ENCODE results near the gene TMEM125.

TMEM125 gene

GRCh38 chr1:43247256-43247921, 22.4 kb upstream of the TMEM125 start:
- no peak for DNase-seq (ENCODE audit: low spot score)

GRCh38 chr1:43250351-43250761, 19.4 kb upstream of the TMEM125 start:
- DNase-seq (ENCODE audit: low spot score): no peak

GRCh38 chr1:43251024-43251423, 18.8 kb upstream of the TMEM125 start:
- no peak for DNase-seq (ENCODE audit: low spot score)

- no peak for DNase-seq (ENCODE audit: low spot score)
These were observed 17.6 kb upstream of the TMEM125 start for GRCh38 chr1:43252225-43252624.

- no peak for DNase-seq (ENCODE audit: low spot score)
These were observed 16.6 kb upstream of the TMEM125 start for GRCh38 chr1:43253173-43253572.

GRCh38 chr1:43253876-43254275, 15.9 kb upstream of the TMEM125 start:
- no peak for DNase-seq (ENCODE audit: low spot score)

- DNase-seq (ENCODE audit: low spot score): no peak
These were observed 14.2 kb upstream of the TMEM125 start for GRCh38 chr1:43255438-43256210.

GRCh38 chr1:43256675-43257570, 12.9 kb upstream of the TMEM125 start:
- no peak for DNase-seq (ENCODE audit: low spot score)

- no peak for DNase-seq (ENCODE audit: low spot score)
These were observed 11.4 kb upstream of the TMEM125 start for GRCh38 chr1:43258370-43258769.

GRCh38 chr1:43265431-43265830, 4.4 kb upstream of the TMEM125 start:
- no peak for DNase-seq (ENCODE audit: low spot score)

- DNase-seq (ENCODE audit: low spot score): peak; percentile 1
These were observed 2.9 kb upstream of the TMEM125 start for GRCh38 chr1:43266881-43267280.

- DNase-seq (ENCODE audit: low spot score): peak; percentile 85
These were observed 2.4 kb upstream of the TMEM125 start for GRCh38 chr1:43267291-43267805.

- peak; percentile 3 for DNase-seq (ENCODE audit: low spot score)
These were observed 1.9 kb upstream of the TMEM125 start for GRCh38 chr1:43267818-43268425.

GRCh38 chr1:43270421-43271095, 775 bp downstream of the TMEM125 start:
- peak; percentile 31 for DNase-seq (ENCODE audit: low spot score)

GRCh38 chr1:43271186-43272118, 1.7 kb downstream of the TMEM125 start:
- DNase-seq (ENCODE audit: low spot score): peak; percentile 8

- DNase-seq (ENCODE audit: low spot score): peak; percentile 5
These were observed 2.4 kb downstream of the TMEM125 start for GRCh38 chr1:43272161-43272560.

GRCh38 chr1:43272576-43273571, 3.1 kb downstream of the TMEM125 start:
- DNase-seq (ENCODE audit: low spot score): peak; percentile 3

- DNase-seq (ENCODE audit: low spot score): peak; percentile 3
These were observed 3.9 kb downstream of the TMEM125 start for GRCh38 chr1:43273708-43274107.
